GM18519 (cell line): ENCODE results near the gene SLC38A9.
"Not testable (repeated sequence)": the region's sequence is repeated elsewhere in the genome, so short reads cannot be mapped to it uniquely, and the experiment has no call there.

ENCODE experiments used
- ATAC-seq: cut with Tn5 transposase; IDR thresholded peaks from one replicate; pipeline ENCODE4 v1.9.1; 2021; ENCODE audit warnings: mild to moderate bottlenecking, moderate library complexity; ENCODE audit not compliant: unreplicated experiment, low FRiP score

Gene SLC38A9

GRCh38 chr5:55712023-55712859, at the start of gene SLC38A9:
TSS of gene SLC38A9 (minus strand) at chr5:55712324. CDS start at chr5:55697958, 14,366 bp downstream.
- ATAC-seq = peak; percentile 97

GRCh38 chr5:55761721-55762120, 49.6 kb upstream of the SLC38A9 start:
- ATAC-seq = not testable (repeated sequence)

GRCh38 chr5:55758714-55759113, 46.6 kb upstream of the SLC38A9 start:
- no peak for ATAC-seq

- no peak for ATAC-seq
Observed at GRCh38 chr5:55758231-55758630, 46.1 kb upstream of the SLC38A9 start.

GRCh38 chr5:55750499-55750898, 38.4 kb upstream of the SLC38A9 start:
- no peak for ATAC-seq

GRCh38 chr5:55750063-55750462, 37.9 kb upstream of the SLC38A9 start:
- no peak for ATAC-seq

GRCh38 chr5:55749387-55749786, 37.3 kb upstream of the SLC38A9 start:
- no peak for ATAC-seq

- ATAC-seq = no peak
Observed at GRCh38 chr5:55747778-55748318, 35.7 kb upstream of the SLC38A9 start.

GRCh38 chr5:55742778-55743177, 30.7 kb upstream of the SLC38A9 start:
- no peak for ATAC-seq

- no peak for ATAC-seq
Observed at GRCh38 chr5:55737793-55738192, 25.7 kb upstream of the SLC38A9 start, which contains the start of gene DDX4. TSS of gene DDX4 (plus strand) at chr5:55738061. CDS start at chr5:55738964, 903 bp downstream.

GRCh38 chr5:55734658-55735057, 22.5 kb upstream of the SLC38A9 start:
- ATAC-seq = no peak

GRCh38 chr5:55732585-55732984, 20.5 kb upstream of the SLC38A9 start:
- ATAC-seq = no peak

- ATAC-seq = no peak
Observed at GRCh38 chr5:55731848-55732247, 19.7 kb upstream of the SLC38A9 start.

GRCh38 chr5:55724281-55724680, 12.2 kb upstream of the SLC38A9 start:
- ATAC-seq = no peak

GRCh38 chr5:55720188-55720703, 8.1 kb upstream of the SLC38A9 start:
- ATAC-seq = no peak

GRCh38 chr5:55719026-55719425, 6.9 kb upstream of the SLC38A9 start:
- ATAC-seq = not testable (repeated sequence)

GRCh38 chr5:55715519-55716078, 3.5 kb upstream of the SLC38A9 start:
- ATAC-seq = no peak

- ATAC-seq = no peak
Observed at GRCh38 chr5:55714749-55715148, 2.6 kb upstream of the SLC38A9 start.

- ATAC-seq = no peak
Observed at GRCh38 chr5:55714339-55714738, 2.2 kb upstream of the SLC38A9 start.

- no peak for ATAC-seq
Observed at GRCh38 chr5:55713871-55714270, 1.7 kb upstream of the SLC38A9 start.

GRCh38 chr5:55711507-55712022, 559 bp downstream of the SLC38A9 start:
- no peak for ATAC-seq
